HL-60/S4 (cell line): ENCODE results near the gene GABRG3.

Experiments used
- in situ Hi-C: fragments of 300-500 bp; cut with MboI; formaldehyde crosslinking; loops from 2 replicates; pipeline ENCODE4 v1.14.3; 2022; ENCODE audit warnings: low sequenced_read_pairs

GABRG3 gene

GRCh38 chr15:27486683-27487647, 516.0 kb downstream of the GABRG3 start:
- in situ Hi-C loops = no loop called here

- in situ Hi-C loops = no loop called here
These were observed 516.9 kb downstream of the GABRG3 start for GRCh38 chr15:27487846-27488245.

- in situ Hi-C loops = no loop called here
These were observed 520.0 kb downstream of the GABRG3 start for GRCh38 chr15:27490867-27491595.

- in situ Hi-C loops = no loop called here
These were observed 521.0 kb downstream of the GABRG3 start for GRCh38 chr15:27491666-27492621.

GRCh38 chr15:27495963-27496459, 525.0 kb downstream of the GABRG3 start:
- in situ Hi-C loops = no loop called here

GRCh38 chr15:27498700-27499099, 527.7 kb downstream of the GABRG3 start:
- in situ Hi-C loops = no loop called here

- in situ Hi-C loops = no loop called here
These were observed 528.2 kb downstream of the GABRG3 start for GRCh38 chr15:27499191-27499590.

GRCh38 chr15:27499719-27500118, 528.7 kb downstream of the GABRG3 start:
- in situ Hi-C loops = no loop called here

GRCh38 chr15:27500206-27500605, 529.2 kb downstream of the GABRG3 start:
- in situ Hi-C loops = no loop called here

- in situ Hi-C loops = no loop called here
These were observed 535.8 kb downstream of the GABRG3 start for GRCh38 chr15:27506752-27507151.

GRCh38 chr15:27509014-27509413, 538.0 kb downstream of the GABRG3 start:
- in situ Hi-C loops = no loop called here

- in situ Hi-C loops = no loop called here
These were observed 541.5 kb downstream of the GABRG3 start for GRCh38 chr15:27512281-27513001.

- in situ Hi-C loops = no loop called here
These were observed 543.5 kb downstream of the GABRG3 start for GRCh38 chr15:27514526-27514925.

GRCh38 chr15:27527490-27528067, 556.6 kb downstream of the GABRG3 start:
- in situ Hi-C loops = no loop called here

- in situ Hi-C loops = no loop called here
These were observed 558.4 kb downstream of the GABRG3 start for GRCh38 chr15:27529399-27529798.

GRCh38 chr15:27530994-27531393, 560.0 kb downstream of the GABRG3 start:
- in situ Hi-C loops = no loop called here

- in situ Hi-C loops = no loop called here
These were observed 561.4 kb downstream of the GABRG3 start for GRCh38 chr15:27532358-27532757.

- in situ Hi-C loops = no loop called here
These were observed 564.6 kb downstream of the GABRG3 start for GRCh38 chr15:27535445-27536129.

- in situ Hi-C loops = no loop called here
These were observed 567.3 kb downstream of the GABRG3 start for GRCh38 chr15:27538325-27538724.
